Type B pancreatic cell (in vitro differentiated cells): ENCODE results near the gene MAPK8IP3. TPM values are rescaled to one million over a fixed set of nuclear protein-coding genes. Genes with fewer than 3 reads are reported as not detected.
A peak's percentile ranks its signal among the peaks of the same experiment; 100 is the strongest.

ENCODE experiments used
- DNase-seq: peaks from one replicate; pipeline ENCODE4 v3.0.0; 2021; ENCODE audit warnings: mixed read lengths; ENCODE audit not compliant: unreplicated experiment; ENCODE audit errors: extremely low spot score
- H3K27ac Mint-ChIP-seq: 2 replicates; pipeline ENCODE4 v1.8.0; 2021; ENCODE audit warnings: mild to moderate bottlenecking, mixed read lengths
- H3K27me3 Mint-ChIP-seq: 2 replicates; pipeline ENCODE4 v1.8.0; 2021; ENCODE audit warnings: mixed read lengths
- H3K36me3 Mint-ChIP-seq: 2 replicates; pipeline ENCODE4 v1.8.0; 2021; ENCODE audit warnings: mixed read lengths
- H3K4me1 Mint-ChIP-seq: one replicate; pipeline ENCODE4 v1.8.0; 2021; ENCODE audit warnings: mixed read lengths; ENCODE audit not compliant: unreplicated experiment
- H3K4me3 Mint-ChIP-seq: 2 replicates; pipeline ENCODE4 v1.8.0; 2021; ENCODE audit warnings: mild to moderate bottlenecking, mixed read lengths
- H3K9me3 Mint-ChIP-seq: 2 replicates; pipeline ENCODE4 v1.8.0; 2021; ENCODE audit warnings: mixed read lengths
- total RNA-seq: library from RNA; stranded (reverse); gene quantifications from 2 replicates; pipeline ENCODE4 v1.2.1, GENCODE V29; 2021; ENCODE audit warnings: low replicate concordance
- TF ChIP-seq, protein P1 (sequence below): fragments of 200-600 bp; sonication (generic); conservative IDR thresholded peaks from 2 replicates; pipeline ENCODE4 v1.5.0; 2021; ENCODE audit warnings: antibody characterized with exemption, mild to moderate bottlenecking

The MAPK8IP3 gene
- total RNA-seq, 1 donor from 2014 or later = 97.5 TPM

DNA sequence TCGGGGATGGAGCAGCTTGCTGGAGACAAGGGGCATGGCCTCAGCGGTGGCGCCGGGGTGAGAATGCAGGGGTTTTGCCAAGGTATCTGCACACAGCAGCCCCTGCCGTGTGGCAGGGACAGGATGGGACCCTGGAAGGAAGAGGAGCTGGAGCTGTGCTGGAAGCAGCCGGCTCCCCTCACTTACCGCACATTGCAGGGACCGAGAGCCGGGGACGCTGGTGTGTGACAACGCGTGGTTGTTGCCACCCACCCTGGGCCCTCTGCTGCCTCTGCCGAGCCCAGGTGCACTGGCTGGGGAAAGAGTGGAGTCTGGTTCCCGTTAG lies 79.8 kb downstream of the MAPK8IP3 start:
- Mint-ChIP-seq H3K4me3 (peak overlapping the region; percentile 45), H3K36me3 (peaks cover 3% of the 10 kb centered on the region), H3K4me1 (peaks cover 14% of the 10 kb centered on the region), H3K9me3 (no peaks in the 10 kb centered on the region), H3K27ac (no peak overlapping the region), H3K27me3 (no peaks in the 10 kb centered on the region)
- DNase-seq = no peak
- TF ChIP-seq, protein P1, sequence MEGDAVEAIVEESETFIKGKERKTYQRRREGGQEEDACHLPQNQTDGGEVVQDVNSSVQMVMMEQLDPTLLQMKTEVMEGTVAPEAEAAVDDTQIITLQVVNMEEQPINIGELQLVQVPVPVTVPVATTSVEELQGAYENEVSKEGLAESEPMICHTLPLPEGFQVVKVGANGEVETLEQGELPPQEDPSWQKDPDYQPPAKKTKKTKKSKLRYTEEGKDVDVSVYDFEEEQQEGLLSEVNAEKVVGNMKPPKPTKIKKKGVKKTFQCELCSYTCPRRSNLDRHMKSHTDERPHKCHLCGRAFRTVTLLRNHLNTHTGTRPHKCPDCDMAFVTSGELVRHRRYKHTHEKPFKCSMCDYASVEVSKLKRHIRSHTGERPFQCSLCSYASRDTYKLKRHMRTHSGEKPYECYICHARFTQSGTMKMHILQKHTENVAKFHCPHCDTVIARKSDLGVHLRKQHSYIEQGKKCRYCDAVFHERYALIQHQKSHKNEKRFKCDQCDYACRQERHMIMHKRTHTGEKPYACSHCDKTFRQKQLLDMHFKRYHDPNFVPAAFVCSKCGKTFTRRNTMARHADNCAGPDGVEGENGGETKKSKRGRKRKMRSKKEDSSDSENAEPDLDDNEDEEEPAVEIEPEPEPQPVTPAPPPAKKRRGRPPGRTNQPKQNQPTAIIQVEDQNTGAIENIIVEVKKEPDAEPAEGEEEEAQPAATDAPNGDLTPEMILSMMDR = no peak

DNA sequence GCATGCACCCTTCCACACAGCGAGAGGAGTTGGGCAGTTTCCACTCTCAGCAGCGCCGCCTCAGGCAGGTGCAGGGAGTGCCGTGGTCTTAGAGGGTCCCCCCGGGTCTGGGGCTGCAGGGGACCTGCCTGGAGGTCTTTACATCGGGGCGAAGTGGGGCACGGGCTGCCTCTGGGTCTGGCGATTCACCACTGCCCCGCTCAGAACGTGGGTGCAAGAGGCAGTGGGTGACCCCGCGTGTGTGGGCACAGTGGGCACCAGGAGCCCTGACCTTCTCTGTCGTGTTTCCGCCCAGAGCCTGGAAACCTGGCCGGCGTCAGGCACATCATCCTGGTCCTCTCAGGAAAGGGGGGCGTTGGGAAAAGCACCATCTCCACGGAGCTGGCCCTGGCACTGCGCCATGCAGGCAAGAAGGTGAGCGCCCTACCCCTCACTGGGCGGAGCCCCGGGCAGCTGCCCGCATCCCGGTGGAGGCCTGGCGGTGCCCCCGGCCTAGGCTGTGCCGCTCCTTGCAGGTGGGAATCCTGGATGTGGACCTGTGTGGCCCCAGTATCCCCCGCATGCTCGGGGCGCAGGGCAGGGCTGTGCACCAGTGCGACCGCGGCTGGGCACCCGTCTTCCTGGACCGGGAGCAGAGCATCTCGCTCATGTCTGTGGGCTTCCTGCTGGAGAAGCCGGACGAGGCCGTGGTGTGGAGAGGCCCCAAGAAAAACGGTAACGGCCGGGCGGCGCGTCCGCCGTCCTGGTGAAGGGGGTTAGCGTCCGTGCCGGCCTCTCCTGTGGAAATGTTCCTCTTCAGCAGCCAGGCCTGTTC lies 80.5 kb downstream of the MAPK8IP3 start:
- H3K27me3 Mint-ChIP-seq = no peaks in the 10 kb centered on the region
- H3K9me3 Mint-ChIP-seq = no peaks in the 10 kb centered on the region
- peaks cover 9% of the 10 kb centered on the region for H3K4me1 Mint-ChIP-seq
- H3K4me3 Mint-ChIP-seq = no peak overlapping the region
- TF ChIP-seq, protein P1 = no peak
- H3K36me3 Mint-ChIP-seq = peaks cover 3% of the 10 kb centered on the region
- DNase-seq = no peak
- no peak overlapping the region for H3K27ac Mint-ChIP-seq

DNA sequence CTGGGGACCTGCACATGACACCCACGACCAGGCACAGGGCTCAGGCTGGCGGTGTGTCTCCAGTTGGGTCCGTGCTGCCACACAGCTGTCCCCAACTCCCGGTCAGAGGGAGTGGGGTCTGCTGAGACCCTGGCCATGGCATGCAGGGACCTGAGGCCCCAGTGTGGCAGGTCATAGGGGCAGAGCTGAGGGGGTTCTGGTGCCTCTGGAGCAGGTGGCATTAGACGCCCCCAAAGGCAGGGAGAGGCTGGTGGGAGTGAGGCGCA lies 81.0 kb downstream of the MAPK8IP3 start:
- H3K27ac Mint-ChIP-seq = no peak overlapping the region
- no peak for DNase-seq
- TF ChIP-seq, protein P1 = no peak
- H3K9me3 Mint-ChIP-seq = no peaks in the 10 kb centered on the region
- peaks cover 4% of the 10 kb centered on the region for H3K4me1 Mint-ChIP-seq
- no peak overlapping the region for H3K4me3 Mint-ChIP-seq
- H3K36me3 Mint-ChIP-seq = peaks cover 3% of the 10 kb centered on the region
- H3K27me3 Mint-ChIP-seq = no peaks in the 10 kb centered on the region

DNA sequence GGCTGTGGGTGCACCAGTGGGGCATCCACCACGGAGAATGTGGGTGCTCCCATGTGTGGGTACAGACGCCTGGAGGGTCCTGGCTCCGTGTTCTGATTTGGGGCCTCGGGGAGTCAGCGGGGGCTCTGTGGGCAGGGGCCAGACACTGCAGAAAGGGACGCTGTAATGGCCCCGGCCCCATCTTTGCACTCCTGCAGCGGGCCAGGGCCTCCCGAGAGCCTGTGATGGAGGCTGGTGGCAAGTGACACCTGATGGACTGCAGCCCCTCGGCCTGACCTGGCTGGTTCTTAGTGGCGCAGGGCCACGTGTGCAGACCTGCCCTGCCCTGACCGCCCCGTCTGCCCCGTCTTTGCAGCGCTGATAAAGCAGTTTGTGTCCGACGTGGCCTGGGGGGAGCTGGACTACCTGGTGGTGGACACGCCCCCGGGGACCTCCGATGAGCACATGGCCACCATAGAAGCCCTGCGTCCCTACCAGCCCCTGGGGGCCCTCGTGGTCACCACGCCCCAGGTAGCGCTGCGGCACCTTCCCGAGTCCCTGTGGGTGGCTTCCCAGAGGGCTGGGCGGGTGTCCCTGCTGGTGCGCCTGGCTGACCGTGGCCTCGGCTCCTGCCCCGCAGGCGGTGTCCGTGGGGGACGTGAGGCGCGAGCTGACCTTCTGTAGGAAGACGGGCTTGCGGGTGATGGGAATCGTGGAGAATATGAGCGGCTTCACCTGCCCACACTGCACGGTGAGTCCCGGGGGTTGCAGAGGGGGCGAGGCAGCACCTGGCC lies 81.5 kb downstream of the MAPK8IP3 start:
- DNase-seq = no peak
- TF ChIP-seq, protein P1 = no peak
- Mint-ChIP-seq H3K4me3 (no peak overlapping the region), H3K27me3 (no peaks in the 10 kb centered on the region), H3K9me3 (no peaks in the 10 kb centered on the region), H3K27ac (no peak overlapping the region), H3K4me1 (peaks cover 4% of the 10 kb centered on the region), H3K36me3 (peaks cover 3% of the 10 kb centered on the region)

DNA sequence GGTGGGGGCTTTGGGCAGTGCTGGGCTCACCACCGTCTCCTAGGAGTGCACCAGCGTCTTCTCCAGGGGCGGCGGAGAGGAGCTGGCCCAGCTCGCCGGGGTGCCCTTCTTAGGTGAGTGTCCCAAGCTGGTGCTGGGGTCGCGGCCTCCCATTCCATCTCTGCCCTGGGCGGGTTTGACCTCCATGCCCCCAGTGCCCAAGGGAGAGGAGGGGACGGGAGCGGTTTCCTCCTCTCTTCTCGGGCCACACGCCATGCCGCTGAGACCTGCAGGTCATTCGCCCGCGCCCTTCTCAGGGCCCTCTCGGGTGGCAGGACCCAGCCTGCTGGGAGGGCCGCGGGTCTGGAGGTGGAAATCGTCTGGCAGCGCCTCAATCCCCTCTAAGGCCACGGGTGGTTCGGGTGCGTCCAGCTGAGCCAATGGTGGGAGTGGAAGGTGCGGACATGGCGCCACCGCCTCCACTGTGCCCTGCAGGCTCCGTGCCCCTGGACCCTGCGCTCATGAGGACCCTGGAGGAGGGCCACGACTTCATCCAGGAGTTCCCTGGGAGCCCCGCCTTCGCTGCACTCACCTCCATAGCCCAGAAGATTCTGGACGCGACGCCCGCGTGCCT lies 82.2 kb downstream of the MAPK8IP3 start:
- Mint-ChIP-seq H3K36me3 (peaks cover 2% of the 10 kb centered on the region), H3K4me3 (no peak overlapping the region), H3K9me3 (no peaks in the 10 kb centered on the region), H3K4me1 (peaks cover 3% of the 10 kb centered on the region), H3K27ac (no peak overlapping the region), H3K27me3 (no peaks in the 10 kb centered on the region)
- DNase-seq = no peak
- TF ChIP-seq, protein P1 = no peak
